Coronary artery (tissue), 2 donors: Measurements from ENCODE around the gene CACNB1.

Source experiments
- DNase-seq: peaks from one replicate; pipeline ENCODE4 v3.0.0-alpha.2; 2017; ENCODE audit warnings: low spot score
- H3K27ac ChIP-seq, 2 donors: fragments of 200-600 bp; sonication (generic); one replicate each; pipeline ENCODE4 v1.5.1; 2016 to 2019
- H3K4me3 ChIP-seq: fragments of 200-600 bp; sonication (generic); 2 replicates; pipeline ENCODE4 v1.5.1; 2016; ENCODE audit warnings: mild to moderate bottlenecking, moderate library complexity
- TF ChIP-seq, protein P1 (sequence below): fragments of 200-600 bp; sonication (generic); IDR thresholded peaks from one replicate; pipeline ENCODE4 v1.5.1; 2019; ENCODE audit warnings: antibody characterized with exemption

CACNB1 gene

DNA sequence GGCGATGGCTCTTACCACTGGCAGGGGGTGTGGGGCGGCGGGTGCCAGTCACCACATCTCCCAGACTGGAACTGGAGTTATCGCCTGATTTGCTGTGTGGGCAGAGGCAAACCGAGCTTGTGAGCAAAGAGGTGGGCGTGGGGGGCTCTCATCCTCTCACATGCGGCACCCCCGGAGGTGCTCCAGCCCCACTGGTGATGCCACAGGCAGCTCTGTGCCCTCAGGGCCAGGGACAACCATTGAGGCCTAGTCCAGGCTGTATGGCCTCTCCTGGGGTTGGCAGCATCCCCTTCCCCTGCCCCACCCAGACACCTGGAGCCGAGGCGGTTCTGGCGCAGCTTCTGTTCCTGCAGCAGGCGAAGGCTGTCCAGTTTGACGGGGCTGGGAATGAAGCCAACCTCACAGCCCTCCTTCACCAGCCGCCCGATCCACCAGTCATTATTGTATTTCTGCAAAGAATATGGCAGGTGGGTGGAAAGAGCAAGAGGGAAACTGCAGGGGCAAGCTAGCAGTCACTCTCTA lies 10.9 kb downstream of the CACNB1 start:
- Histone ChIP-seq H3K27ac (no peak overlapping the region), H3K4me3 (no peak overlapping the region)
- DNase-seq, result no peak
- TF ChIP-seq, protein P1, sequence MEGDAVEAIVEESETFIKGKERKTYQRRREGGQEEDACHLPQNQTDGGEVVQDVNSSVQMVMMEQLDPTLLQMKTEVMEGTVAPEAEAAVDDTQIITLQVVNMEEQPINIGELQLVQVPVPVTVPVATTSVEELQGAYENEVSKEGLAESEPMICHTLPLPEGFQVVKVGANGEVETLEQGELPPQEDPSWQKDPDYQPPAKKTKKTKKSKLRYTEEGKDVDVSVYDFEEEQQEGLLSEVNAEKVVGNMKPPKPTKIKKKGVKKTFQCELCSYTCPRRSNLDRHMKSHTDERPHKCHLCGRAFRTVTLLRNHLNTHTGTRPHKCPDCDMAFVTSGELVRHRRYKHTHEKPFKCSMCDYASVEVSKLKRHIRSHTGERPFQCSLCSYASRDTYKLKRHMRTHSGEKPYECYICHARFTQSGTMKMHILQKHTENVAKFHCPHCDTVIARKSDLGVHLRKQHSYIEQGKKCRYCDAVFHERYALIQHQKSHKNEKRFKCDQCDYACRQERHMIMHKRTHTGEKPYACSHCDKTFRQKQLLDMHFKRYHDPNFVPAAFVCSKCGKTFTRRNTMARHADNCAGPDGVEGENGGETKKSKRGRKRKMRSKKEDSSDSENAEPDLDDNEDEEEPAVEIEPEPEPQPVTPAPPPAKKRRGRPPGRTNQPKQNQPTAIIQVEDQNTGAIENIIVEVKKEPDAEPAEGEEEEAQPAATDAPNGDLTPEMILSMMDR, result no peak

DNA sequence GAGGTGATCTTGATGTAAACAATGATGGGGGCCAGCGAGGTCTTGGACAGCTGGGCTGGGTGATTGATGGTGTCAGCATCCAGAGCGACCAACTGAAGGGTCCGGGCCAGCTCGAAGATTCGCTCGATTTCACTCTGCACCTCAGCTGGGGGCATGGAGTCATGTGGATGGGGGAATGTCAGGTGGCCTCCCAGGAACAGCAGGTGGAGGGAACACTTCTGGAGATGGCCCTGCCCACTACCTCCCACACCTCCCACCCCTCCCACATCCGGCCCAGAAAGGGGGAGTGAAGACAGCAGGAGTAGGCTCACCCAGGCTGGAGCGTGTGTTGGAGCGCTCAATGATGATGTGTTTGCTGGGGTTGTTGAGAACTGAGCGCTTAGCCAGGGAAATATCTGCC lies 13.7 kb downstream of the CACNB1 start:
- TF ChIP-seq, protein P1, result no peak
- Histone ChIP-seq H3K27ac (no peak overlapping the region), H3K4me3 (no peak overlapping the region)
- DNase-seq, result no peak

DNA sequence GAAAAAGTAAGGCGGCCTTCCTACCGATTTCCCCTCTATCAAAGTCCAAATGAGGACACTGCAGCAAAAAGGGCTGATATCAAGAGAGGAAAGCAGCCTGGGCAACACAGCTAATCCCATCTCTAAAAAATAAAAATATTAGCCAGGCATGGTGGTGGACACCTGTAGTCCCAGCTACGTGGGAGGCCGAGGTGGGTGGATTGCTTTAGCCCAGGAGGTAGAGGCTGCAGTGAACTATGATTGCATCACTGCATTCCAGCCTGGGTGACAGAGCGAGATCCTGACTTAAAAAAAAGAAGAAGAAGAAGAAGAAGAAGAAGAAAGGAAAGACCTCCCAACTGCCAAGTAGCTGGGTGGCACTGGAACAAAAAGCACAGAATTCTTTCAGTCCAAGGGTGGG lies 14.4 kb downstream of the CACNB1 start:
- H3K4me3 ChIP-seq, result no peak overlapping the region
- no peak overlapping the region for H3K27ac ChIP-seq
- DNase-seq, result no peak
- TF ChIP-seq, protein P1, result no peak

DNA sequence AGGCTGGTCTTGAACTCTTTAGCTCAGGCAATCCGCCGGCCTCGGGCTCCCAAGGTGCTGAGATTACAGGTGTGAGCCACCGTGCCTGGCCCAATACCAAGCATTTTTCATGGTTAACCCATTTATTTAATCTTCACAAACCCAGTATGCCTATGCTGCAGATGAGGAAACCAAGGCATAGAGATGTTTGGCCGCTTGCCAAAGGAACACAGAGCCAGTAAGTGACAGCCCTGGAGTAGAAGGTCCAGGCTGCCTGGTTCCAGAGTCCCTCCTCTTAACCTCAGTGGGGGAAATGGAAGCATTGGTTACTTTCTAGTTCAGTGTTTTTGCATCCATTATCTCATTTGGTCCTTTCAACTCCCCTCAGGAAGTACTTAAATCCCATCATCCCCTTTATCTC lies 16.2 kb downstream of the CACNB1 start:
- H3K4me3 ChIP-seq, result no peak overlapping the region
- TF ChIP-seq, protein P1, result no peak
- no peak overlapping the region for H3K27ac ChIP-seq
- DNase-seq, result no peak

DNA sequence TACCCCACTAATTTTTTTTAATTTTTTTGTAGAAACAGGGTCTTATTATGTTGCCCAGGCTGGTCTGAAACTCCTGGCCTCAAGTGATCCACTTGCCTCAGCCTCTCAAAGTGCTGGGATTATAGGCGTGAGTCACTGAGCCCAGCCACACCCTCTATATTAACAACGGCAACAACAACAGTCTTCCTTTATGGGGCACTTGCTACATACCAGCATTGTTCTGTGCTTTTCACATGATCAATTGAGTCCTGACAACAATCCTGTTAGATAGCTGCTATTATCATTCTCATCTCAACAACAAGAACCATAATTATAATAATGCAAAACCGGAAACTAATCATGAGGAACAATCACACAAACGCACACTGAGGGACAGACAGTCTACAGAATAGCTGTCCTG lies 18.9 kb downstream of the CACNB1 start:
- Histone ChIP-seq H3K4me3 (no peak overlapping the region), H3K27ac (no peak overlapping the region)
- DNase-seq, result no peak
- TF ChIP-seq, protein P1, result no peak

DNA sequence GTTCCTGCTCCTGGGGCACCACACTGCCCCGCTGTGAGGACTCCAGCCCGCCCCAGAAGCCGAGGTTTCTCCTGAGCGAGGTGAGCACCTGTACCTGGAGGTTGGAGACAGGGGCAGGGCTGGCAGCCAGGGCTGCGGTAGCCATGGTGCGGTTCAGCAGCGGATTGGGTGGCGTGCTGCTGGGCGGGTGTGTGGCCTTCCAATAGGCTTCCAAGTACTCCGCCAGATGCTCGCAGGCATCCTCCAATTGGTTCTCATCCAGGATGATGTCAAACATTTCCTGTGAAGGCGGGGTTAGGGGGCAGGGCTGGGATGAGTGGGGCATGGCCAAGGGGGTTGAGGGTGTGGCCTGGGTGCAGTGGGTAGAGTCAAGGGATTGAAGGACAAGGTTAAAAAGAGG lies 20.2 kb downstream of the CACNB1 start:
- Histone ChIP-seq H3K27ac (no peak overlapping the region), H3K4me3 (no peak overlapping the region)
- no peak for DNase-seq
- TF ChIP-seq, protein P1, result no peak

DNA sequence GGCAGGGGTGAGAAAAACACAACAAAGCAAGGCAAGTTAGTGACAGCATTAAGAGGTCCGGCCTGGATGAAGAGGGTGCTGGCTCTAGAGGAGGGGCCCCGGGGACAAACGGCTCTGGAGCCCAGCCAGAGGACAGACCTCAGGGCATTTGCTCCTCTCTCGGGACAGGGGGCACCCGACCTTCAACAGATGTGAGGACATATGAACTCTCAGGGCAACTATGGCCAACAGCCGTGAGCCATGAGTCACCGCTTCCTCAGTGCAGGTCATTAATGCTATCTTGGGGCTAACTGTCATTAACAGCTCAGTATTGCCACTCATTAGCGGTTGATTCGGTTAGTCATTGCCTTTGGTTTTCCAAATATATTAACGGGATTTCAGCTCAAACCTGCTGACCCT lies 21.8 kb downstream of the CACNB1 start:
- H3K4me3 ChIP-seq, result no peak overlapping the region
- no peak for DNase-seq
- H3K27ac ChIP-seq, result no peak overlapping the region
- TF ChIP-seq, protein P1, result no peak
